Epithelial cell of proximal tubule (primary cell): Measurements from ENCODE around the gene SFI1. TPM values are rescaled to one million over a fixed set of nuclear protein-coding genes. Genes with fewer than 3 reads are reported as not detected.

Experiments
- DNase-seq: peaks from one replicate; pipeline ENCODE4 v3.0.0-alpha.2; 2011; ENCODE audit warnings: low read depth
- H3K4me3 ChIP-seq: 2 replicates; pipeline ENCODE4 v1.5.1; 2011; ENCODE audit warnings: low read depth, mild to moderate bottlenecking, low read length
- CTCF ChIP-seq: conservative IDR thresholded peaks from 2 replicates; pipeline ENCODE4 v1.5.1; 2012; ENCODE audit warnings: low read depth, mild to moderate bottlenecking, low read length
- total RNA-seq: library from RNA; depleted of rRNA; stranded (reverse); fragments of >200 nt; gene quantifications from 2 replicates; pipeline ENCODE4 v1.2.3, GENCODE V29; 2015

Gene SFI1
- total RNA-seq, 1 donor from 2014 or later: 26.0 TPM

DNA sequence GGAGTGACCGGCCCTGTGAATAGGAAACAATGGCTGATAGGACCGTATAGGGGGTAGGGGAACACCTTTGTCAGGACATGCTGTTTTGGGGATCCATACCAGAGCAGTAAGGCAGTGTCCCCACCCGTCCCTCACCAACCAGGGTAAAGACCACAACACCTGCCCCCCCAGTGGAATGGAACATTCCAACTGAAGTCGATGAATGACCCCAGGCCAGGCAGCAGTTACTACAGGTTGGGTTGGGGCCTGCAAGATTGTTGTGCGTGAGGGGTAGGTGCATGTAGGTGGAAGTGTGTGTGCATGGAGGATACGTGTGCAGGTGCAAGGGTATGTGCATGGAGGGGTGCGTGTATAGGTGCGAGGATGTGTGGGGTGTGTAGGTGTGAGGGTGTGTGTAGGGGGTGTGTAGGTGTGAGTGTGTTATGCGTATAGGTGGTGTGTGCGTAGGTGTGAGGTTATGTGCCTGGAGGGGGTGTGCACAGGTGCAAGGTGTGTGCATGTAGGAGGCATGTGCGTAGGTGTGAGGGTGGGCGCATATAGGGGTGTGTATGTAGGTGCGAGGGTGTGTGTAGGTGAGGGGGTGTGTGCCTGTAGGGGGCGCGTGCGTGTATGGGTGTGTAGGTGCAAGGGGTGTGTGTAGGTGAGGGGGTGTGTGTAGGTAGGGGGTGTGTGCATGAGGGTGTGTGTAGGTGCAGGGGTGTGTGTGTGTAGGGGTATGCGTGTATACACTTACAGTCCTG is 132.8 kb downstream of the SFI1 start:
- no peak for DNase-seq
- peak; percentile 18 for TF ChIP-seq CTCF
- H3K4me3 ChIP-seq: peak overlapping the region; percentile 87

DNA sequence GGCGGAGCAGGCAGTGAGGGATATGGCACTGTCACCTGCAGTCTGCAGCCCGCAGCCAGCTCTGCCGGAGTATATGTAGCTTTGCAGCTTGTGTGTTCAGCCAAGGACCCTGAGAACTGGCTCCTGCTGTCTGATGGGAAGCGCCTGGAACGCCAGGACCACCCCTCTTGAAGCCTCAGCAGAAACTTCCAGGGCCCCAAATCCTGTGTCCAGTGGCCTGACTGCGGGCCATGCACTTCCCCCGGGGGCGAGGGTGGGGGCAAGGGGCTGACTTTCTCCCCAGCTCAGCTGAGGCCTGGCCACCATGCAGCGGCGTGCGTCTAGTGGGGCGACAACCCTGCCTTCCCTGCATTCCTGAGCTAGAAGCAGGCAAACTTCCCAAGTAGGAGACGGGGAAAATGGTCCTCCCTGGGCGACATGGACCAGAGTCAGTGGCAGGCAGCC is 133.4 kb downstream of the SFI1 start:
- no peak for DNase-seq
- TF ChIP-seq CTCF: no peak
- H3K4me3 ChIP-seq: peak overlapping the region; percentile 87

- peak; percentile 6 for TF ChIP-seq CTCF
- peak overlapping the region; percentile 87 for H3K4me3 ChIP-seq
- no peak for DNase-seq
Measured at GRCh38 chr22:31630331-31631329, 134.3 kb downstream of the SFI1 start.

- no peak for TF ChIP-seq CTCF
- peak overlapping the region; percentile 87 for H3K4me3 ChIP-seq
- DNase-seq: no peak
Measured at GRCh38 chr22:31631436-31631835, 135.1 kb downstream of the SFI1 start.

- no peak for TF ChIP-seq CTCF
- DNase-seq: no peak
- no peak overlapping the region for H3K4me3 ChIP-seq
Measured at GRCh38 chr22:31635638-31636306, 139.4 kb downstream of the SFI1 start.

DNA sequence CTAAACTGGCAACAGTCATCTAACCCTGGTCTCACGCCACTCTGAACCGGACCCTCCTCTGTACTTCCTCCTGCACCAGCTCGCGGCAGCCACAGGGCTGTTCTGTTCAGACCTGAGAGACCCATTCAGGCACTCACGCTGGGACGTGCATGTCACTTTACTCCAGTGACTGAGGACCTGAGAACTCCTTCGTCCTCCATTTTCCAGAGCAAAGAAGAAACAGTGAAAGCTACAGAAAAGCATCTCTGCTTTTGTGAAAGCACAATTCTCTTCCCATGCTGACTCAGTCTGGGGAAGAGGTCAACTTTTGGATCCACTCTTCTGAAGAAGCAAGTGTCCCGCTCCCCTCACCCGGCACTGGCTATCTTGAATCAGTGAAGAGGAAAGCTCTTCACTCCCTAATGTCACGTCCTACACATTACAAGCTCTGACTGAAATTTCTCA is 141.1 kb downstream of the SFI1 start:
- no peak for TF ChIP-seq CTCF
- no peak for DNase-seq

More for the DNA sequence above, 141.1 kb downstream of the SFI1 start:
- H3K4me3 ChIP-seq: no peak overlapping the region
